A549 treated with CpdA at 1 μM for 4 hours (cell line): ENCODE measurements around the gene NFXL1. TPM values are rescaled to one million over a fixed set of nuclear protein-coding genes. Genes with fewer than 3 reads are reported as not detected.

Experiments
- total RNA-seq: library from RNA; stranded (reverse); fragments of 200-300 nt; extraction: Qiagen RNA extraction; gene quantifications from 5 replicates; pipeline ENCODE4 v1.2.3, GENCODE V29; 2022; ENCODE audit warnings: low read depth

The NFXL1 gene
- total RNA-seq: 5.9 to 8.1 TPM (median 6.8 TPM) in 5 replicates

DNA sequence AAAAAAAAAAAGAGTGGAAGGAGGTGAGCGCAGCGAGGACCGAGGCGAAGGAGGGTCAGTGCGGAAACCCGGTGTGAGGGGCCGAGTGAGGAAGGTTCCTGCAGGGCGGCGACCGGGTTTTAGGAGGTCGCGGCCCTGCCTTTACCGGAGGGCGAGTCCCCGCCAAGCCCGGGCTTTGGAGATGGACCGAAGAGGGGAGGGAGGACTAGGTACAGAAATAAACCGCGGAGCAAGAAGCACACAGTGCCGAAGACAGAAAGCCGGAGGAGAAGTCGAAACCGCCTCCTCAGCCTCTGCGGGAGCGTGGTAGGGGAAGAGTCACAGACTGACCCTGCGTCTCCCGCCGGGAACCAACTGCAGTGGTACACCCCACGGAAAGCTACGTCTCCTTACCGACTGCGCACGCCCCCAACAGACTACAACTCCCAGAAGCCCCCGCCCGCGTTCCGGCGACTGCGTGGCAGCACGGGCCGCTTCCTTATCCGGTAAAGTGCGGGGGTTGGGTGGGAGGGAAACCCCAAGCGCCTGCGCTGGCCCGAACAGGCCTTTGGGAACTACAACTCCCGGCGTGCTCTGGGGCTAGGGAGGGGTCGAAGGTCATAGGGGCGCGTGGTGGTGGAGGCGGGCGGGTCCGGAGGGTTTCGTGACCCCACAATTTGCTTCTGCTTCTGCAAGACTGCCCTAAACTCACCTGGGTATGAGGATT lies at the start of gene NFXL1:
Gene NFXL1 (minus strand): TSS at position 364 of the 706 bp plus-strand sequence. CDS start 380 bp downstream, outside the sequence.

GRCh38 chr4:47837908-47838294 lies 76.5 kb downstream of the NFXL1 start, which contains the start of gene CORIN:
CORIN (minus strand) TSS chr4:47838067; CDS start chr4:47837949, 118 bp downstream.

Other genes starting within 250 kb of the NFXL1 start
- gene CORIN, start 76.5 kb downstream of the NFXL1 start, total RNA-seq: not detected in 5 replicates
- 0.10 to 0.17 TPM in 2 of 5 replicates, not detected in the others for gene CNGA1, start 102.1 kb upstream of the NFXL1 start, total RNA-seq
- 0.78 to 1.2 TPM (median 0.85 TPM) in 5 replicates for gene NIPAL1, start 102.2 kb upstream of the NFXL1 start, total RNA-seq
- 0.14 to 0.34 TPM (median 0.16 TPM) in 5 replicates for gene TXK, start 219.7 kb upstream of the NFXL1 start, total RNA-seq